Activated CD4-positive, alpha-beta memory T cell treated with anti-CD3 and anti-CD28 coated beads for 36 hours (primary cell): ENCODE results near the gene RAG1. TPM values are rescaled to one million over a fixed set of nuclear protein-coding genes. Genes with fewer than 3 reads are reported as not detected.

ENCODE experiments used
- total RNA-seq, 2 experiments: library from RNA; stranded (reverse); gene quantifications; one replicate each; pipeline ENCODE4 v1.2.3, GENCODE V29; 2021

RAG1 gene
- total RNA-seq, 2 experiments from 2014 or later: 0.29 to 0.41 TPM

Other genes starting within 250 kb of the RAG1 start
- gene TRAF6, start 57.7 kb upstream of the RAG1 start, total RNA-seq: 10 to 100 TPM; 12.0 to 12.1 TPM
- 1 to 10 TPM; 2.7 to 3.0 TPM for gene IFTAP, start 26.5 kb downstream of the RAG1 start, total RNA-seq
- gene RAG2, start 30.2 kb downstream of the RAG1 start, total RNA-seq: not detected